HPDE6-E6E7 (cell line): ENCODE measurements around the gene FAM171A1.
"Not testable (repeated sequence)": the region's sequence is repeated elsewhere in the genome, so short reads cannot be mapped to it uniquely, and the experiment has no call there.

Experiments used
- DNase-seq: peaks from one replicate; pipeline ENCODE4 v3.0.0; 2011; ENCODE audit warnings: missing footprints; ENCODE audit errors: extremely low spot score

Gene FAM171A1

DNA sequence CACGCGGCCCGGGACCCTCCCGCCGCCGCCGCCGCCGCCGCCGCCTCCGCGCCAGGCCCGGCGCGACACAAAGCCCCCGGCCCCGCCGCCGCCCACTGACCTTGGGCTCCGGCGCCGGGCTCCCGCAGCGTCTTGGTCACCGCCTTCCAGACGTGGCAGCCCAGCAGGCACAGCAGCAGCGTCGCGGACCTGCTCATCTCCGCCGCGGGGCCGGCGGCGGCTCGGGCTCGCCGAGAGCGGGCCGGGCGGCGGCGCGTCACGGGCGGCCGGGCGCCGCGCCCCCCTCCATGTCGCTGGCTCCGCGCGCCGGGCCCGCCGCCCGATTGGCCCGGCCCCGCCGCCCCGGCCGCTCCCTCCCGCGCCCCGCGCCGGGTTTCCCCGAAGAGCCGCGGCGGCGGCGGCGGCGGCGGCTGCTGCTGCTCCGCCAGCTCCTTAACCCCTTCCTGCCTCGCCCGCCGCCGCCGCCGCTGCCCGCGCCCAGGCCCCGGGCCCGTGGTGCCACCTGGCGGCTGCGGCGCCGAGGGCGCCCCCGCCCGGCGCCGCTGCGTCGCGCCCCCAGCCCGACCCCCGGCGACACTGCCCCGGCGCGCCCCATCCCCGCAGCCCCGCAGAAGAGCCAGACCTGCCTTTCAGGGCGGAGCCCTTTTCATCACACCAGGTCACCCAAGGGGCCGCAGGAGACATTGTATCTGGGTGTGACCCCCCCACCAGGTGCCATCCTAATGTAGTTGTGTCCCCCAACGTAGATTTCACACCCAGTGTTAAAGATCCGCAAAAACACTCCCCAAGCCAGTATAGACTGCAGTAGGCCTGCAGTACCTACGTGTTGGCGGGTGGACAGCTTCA lies at the start of gene FAM171A1:
FAM171A1 (minus strand) TSS at position 434 of the 846 bp plus-strand sequence; CDS start at position 197, 237 bp downstream.
- no peak for DNase-seq

DNA sequence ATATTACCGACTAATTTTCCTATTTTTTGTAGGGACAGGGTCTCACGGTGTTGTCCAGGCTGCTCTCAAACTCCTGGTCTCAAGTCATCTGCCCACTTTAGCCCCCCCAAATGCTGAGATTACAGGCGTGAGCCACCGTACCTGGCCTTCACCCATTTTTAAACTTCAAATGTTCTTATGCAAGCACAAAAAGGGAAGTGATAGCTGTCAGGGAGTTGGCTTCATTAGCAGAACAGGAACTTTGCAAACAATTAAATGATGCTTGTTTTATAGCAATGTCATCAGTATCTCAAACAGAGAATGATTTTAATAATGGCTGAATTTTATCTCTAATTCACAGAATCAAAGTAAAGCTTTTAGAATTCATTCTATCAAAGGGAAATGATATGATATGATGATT lies 49.8 kb upstream of the FAM171A1 start:
- no peak for DNase-seq

DNA sequence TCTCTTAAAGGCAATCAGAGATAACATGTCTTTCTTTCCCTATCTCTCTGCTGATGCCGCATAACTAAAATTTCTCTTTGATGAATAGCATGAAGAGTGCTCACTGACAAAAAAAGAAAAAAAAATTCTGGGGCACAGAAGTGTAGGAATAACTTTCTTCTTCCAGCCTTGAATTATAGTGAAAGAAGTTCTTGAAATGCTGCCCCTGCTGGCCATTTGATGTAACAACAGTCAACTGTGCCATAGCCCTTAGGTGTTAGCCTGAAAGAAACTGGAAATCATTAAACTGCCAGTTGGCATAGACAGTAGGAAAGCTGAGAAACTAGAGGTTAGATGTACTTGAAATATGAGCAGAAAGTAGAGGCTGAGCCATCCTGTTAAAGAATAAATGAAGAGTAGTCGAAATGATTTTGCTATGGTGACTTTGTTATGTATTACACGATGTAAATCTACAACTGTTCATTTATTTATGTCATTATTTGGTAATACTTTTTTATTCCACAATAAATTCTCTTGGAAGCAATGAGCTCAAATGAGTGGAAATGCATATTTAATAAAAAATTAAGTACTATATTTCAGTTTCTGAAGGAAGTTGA lies 48.3 kb upstream of the FAM171A1 start:
- DNase-seq: no peak

DNA sequence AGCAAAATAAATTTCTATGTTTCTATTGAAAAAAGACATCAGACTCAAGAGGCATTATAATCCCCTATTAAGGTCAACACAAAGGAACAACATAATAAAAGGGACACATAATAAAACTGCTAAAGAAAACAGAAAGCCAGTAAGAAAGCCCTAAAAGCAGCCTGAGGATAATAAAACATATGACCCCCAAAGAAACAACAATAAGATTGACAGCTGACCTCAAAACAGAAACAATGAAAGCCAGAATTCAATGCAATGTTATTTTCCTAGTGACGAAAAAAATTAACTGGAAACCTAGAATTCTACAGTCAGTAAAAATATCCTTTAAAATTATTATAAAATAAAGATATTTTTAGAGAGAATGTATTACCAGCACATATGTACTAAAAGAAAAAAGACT lies 44.9 kb upstream of the FAM171A1 start:
- DNase-seq: no peak

DNA sequence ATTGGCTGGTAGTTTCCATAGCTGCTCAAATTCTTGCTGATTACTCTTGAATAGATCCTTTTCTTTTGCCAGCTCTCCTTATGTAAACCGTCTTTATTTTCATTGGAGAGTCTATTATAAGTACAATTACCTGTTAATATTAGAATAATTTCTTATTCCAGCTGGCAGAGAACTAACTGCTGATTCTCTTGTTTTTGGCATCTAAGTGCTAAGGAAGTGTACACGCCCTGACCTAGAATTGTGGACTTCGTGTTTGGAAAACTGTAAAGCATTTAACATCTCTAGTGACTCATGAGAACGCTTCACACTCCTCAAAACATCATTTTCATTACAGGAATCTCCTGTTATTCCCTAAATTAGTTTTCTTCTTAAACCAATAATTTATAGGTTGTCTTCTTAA lies 39.9 kb upstream of the FAM171A1 start:
- no peak for DNase-seq

DNA sequence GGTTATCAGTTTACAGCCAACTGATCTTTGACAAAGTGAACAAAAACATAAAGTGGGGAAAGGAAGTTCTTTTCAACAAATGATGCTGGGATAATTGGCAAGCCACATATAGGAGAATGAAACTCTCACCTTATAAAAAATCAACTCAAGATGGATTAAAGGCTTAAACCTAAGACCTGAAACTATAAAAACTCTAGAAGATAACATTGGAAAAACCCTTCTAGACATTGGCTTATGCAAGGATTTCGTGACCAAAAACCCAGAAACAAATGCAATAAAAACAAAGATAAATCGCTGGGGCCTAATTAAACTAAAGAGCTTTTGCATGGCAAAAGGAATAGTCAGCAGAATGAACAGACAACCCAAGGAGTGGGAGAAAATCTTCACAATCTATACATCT lies 38.3 kb upstream of the FAM171A1 start:
- not testable (repeated sequence) for DNase-seq

DNA sequence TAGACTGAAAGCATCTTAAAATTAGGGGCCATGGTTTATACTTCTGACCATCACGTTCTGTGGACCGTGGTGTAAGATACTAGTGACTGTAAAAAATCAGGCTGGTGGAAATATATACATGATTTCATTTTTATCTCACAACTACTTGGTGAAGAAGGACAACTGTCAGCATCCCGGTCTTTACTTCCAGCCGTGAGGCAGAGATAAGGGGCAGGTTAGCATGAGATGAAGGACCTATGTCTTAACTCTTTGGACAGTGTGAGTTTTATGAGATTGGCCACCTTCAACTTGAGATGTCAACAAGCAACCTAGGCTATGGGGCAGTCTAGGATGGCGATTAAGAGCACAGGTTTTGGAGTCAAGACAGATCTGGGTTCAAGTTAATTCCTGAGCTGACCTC lies 37.5 kb upstream of the FAM171A1 start:
- no peak for DNase-seq

DNA sequence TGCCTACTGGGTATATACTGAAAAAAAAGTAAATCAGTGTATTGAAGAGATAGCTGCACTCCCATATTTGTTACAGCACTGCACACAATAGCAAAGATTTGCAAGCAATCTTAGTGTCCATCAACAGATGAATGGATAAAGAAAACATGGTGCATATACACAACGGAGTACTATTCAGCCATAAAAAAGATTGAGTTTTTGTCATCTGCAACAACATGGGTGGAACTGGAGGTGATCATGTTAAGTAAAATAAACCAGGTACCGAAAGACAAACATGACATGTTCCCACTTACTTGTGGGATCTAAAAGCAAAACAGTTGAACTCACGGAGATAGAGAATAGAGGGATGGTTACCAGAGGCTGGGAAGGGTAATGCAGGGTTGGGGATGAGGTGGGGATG lies 34.2 kb upstream of the FAM171A1 start:
- no peak for DNase-seq

DNA sequence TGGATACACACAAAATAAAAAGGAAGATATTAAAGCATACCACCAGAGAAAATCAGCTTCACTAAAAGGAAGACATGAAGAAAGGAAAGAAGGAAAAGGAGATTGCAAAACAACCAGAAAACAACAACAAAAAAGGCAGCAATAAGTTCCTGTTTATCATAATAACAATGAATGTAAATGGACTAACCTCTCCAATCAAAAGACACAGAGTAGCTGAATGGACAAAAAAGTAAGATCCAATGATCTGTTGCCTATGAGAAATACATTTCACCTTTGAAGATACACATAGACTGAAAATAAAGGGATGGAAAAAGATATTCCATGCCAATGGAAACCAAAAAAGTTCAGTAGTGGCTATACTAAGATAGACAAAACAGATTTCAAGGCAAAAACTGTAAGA lies 30.3 kb upstream of the FAM171A1 start:
- no peak for DNase-seq

DNA sequence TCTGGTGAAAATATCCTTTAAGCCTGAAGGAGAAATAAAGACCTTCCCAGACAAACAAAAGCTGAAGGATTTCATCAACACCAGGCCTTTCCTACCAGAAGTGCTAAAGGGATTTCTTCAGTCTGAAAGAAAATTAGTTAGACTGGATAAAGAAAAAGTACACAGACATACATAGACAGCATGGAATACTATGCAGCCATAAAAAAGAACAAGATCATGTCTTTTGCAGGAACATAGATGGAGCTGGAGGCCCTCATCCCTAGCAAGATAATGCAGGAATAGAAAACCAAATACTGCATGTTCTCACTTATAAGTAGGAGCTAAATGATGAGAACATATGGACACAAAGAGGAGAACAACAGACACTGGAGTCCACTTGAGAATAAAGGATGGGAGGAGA lies 29.4 kb upstream of the FAM171A1 start:
- not testable (repeated sequence) for DNase-seq

DNA sequence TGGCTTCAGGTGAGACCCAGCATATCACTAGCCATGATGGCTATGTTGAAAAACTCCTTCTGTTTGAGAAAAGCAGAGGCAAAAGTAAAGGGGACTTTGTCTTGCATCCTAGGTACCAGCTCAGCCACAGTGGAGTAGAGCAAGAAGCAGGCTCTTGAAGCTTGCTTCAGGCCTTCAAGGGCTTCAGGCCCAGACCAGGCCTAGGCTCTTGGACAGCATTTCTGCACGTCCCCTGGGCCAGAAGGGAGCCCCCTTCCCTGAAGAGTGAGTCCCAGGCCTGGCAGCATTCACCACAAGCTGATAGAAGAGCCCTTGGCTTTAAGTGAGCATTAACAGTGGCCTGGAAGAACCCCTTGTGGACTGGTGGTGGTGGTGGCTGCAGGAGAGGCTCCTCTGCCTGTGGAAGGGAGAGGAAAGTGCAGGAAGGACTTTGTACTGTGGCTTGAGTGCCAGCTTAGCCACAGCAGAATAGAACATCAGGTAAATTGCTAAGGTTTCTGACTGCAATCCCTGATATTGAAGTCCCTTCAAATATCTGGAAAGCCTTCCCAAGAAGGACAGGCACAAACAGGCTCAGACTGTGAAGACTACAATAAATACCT lies 28.1 kb upstream of the FAM171A1 start:
- DNase-seq: no peak

DNA sequence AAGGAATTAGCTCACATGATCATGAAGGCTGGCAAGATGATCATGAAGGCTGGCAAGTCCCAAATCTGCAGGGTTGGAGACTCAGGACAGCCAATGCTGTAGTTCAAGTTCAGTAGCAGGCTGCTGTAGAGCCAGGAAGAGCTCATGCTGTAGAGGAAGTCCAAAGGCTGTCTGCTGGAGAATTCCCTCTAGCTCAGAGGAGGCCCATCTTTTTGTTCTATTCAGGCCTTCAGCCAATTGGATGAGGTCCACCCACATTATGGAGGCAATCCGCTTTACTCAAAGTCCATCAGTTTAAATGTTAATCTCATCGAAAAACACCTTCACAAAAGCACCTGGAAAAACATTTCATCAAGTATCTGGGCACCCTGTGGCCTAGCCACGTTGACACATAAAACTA lies 24.8 kb upstream of the FAM171A1 start:
- no peak for DNase-seq

DNA sequence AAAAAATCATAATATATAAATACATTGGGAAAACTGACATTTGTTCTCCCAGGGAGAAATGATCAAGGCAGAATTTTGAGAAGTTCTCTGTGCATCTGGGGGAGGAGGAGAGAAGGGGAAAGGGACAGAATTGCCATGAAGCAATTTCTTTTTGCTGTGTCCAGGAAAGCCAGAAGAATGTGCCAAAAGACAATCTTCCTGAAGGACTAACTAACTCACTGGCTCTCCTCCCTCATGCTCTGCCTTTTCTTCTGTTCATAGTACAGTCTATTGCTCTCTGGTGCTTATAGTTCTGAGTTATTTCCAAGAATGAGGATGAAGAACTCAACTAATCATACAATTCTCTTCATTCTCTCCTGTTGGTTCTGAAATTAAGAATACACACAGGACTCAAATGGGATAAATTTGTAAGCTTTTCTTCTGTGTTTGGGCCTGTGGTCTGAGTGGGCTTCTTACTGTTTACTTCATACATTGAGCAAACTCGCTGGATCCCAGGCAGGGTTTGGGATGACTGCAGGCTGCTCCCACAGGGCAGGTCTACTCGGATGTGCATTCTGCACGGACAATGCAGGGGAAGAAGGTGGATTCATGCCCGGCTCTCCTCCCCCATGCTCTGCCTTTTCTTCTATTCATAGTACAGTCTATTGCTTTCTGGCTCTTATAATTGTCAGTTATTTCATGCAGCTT lies 22.2 kb upstream of the FAM171A1 start:
- DNase-seq: no peak

DNA sequence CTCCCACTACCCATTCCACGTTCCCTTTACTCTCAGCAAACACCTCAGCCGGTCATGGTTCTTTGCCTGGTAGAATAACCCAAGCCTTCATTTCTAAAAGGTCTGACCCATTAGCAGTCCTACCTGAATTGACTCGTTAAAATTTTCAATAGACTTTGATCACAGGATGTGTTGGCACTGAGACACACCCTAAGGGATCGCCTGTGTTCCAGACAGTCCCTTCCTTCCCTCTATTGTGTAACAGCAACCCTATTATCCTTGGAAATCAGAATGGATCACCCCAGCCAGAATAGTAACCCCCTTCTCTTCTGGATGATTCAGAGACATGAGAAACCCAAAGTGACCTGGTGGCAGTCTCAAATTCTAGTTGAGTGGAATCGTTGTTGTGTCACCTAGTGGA lies 20.4 kb upstream of the FAM171A1 start:
- DNase-seq: no peak

DNA sequence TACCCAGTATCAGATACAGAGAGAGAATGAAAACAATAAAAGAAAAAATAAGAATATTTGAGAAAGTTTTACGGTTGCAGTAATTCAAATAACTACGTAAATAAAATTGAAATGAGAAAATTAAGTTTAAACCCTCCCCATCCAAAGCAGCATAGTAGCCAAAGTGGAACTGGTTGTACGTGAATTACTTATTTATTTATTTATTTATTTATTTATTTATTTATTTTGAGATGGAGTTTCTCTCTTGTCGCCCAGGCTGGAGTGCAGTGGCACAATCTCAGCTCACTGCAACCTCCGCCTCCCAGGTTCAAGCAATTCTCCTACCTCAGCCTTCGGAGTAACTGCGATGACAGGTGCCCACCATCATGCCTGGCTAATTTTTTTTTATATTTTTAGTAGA lies 17.1 kb upstream of the FAM171A1 start:
- DNase-seq: not testable (repeated sequence)

DNA sequence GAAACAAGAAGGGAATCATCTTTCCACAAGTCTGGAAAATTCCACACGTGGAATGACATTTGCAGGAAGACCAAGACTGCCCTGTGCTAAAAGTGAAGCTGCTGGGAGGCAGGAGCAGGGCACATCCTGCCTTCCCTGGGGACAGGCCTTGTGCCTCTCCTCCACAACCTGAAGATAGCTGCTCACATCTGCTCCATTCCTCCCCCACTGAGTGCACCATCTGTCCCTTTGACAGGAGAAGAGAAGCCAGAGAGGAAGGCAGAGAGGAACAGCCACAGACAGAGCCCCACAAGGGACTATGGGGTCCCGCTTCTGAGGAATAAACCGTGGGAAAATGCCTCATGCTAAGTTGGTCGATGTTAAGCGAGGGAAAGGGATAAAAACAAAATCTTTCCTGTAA lies 15.9 kb upstream of the FAM171A1 start:
- no peak for DNase-seq

DNA sequence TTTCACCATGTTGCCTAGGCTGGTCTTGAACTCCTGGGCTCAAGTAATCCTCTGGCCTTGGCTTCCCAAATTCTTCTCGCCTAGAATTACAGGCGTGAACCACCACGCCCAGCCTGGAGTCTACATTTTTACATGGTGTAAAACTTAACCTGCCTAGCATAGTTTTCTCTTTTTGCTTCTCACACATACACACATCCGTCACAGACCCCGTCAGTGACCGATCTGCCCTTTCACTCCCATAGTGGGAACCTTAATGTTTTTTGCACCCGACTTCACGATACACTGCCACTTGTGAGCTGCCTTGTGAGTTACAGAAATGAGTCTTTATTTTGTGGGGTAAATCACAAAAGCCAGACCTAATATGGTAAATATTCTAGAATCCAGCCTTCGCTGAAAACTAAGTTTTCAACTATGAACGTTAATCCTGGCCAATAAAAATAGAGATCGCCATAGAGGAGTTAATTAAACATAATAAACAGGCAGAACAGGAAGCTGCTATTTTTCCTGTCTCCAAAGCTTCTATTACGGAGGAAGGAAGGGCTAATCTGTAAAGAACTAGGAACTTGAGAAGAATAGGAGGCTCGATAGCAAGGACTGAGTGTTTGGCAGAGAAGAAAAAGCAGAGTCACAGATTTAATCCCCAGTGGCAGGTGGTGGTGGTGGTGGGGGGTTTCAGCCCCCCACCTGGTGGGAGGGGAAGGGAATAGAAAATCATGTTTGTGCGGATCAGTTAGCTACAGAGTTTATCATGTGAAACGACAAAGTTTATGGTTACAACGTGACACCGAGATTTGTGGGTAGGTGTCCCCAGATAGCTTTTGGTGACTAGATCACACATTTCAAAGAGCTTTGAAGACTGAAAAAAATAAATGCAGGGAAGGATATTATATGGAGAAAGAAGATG lies 14.7 kb upstream of the FAM171A1 start:
- DNase-seq: no peak

DNA sequence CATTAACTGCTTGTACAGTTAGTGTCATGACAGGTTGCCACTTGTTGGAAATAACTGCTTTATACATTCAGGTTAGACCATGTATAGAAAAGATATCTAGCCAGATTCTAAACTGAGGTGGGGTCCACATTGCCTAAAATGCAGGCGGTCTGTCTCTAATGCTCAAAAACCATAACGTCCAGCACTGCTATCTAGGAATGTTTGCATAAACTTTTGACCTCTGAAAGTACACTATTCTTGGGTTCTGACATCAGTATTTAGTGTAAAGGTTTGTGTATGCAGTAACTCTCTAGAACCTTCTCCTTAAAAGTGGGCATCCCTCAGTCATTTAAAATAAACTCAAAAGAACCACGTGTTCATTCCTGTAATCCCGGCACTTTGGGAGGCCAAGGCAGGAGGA lies 10.3 kb upstream of the FAM171A1 start:
- no peak for DNase-seq

DNA sequence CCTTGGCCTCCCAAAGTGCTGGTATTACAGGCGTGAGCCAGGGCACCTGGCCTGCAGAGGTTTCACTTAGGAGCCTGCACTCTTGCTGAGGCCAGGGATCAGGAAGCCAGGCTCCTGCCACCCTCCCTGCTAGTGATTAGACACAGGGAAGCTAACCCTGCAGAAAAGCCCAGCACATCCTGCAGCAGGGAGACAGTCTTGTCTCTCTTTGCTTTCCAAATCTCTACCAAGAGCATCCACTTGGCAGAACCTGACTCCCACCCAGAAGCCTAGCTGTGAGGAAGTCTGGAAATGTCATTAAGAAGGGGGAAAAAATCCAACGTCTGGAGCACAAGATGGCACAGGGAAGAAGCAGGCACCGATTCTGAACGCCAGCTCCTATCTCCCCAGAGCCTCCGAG lies 8.0 kb upstream of the FAM171A1 start:
- DNase-seq: no peak

DNA sequence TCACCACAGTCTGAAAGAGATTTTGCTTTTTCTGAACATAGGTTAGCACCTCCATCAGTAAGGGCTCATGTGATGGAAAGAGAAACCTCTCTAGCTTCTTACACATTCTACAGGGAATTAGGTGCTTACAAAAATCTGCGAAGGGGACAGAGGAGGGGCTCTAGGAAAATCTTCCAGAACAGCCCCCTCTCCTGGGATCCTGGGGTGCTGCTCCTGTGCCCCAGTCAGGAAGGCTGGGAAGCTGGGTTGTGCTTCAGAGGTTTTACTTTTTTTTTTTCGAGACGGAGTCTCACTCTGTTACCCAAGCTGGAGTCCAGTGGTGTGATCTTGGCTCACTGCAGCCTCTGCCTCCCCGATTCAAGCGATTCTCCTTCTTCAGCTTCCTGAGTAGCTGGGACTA lies 7.5 kb upstream of the FAM171A1 start:
- DNase-seq: no peak

DNA sequence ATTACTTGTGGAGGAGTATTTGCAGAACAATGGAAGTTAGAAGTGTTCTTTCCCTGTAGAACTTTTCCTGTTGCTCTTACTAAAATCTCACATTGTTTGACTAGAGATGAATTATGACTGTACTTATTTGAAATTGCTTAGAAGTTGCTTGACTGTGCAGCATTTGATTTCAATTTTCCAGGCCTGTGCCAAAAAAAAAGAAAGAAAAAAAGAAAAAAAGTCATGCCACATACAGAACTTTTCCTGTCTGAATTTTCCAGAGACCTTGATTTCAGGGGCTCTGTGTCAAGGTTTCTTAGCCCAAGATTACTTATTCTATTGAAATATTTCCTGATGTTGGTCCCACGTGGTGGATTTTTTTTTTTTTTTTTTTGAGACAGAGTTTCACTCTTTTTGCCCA lies 3.5 kb upstream of the FAM171A1 start:
- DNase-seq: no peak
